ENCODE results near the gene DLL4. TPM values are rescaled to one million over a fixed set of nuclear protein-coding genes. Genes with fewer than 3 reads are reported as not detected.

The DLL4 gene
- total RNA-seq, 1 donor: not detected

GRCh38 chr15:40964634-40965033, 35.5 kb downstream of the DLL4 start:
- H3K4me3 ChIP-seq (ENCODE audit: low read length): no peak overlapping the region
- H3K9me3 ChIP-seq (ENCODE audit: low read depth, low read length): no peaks in the 10 kb centered on the region
- H3K27me3 ChIP-seq (ENCODE audit: insufficient read depth, low read length): no peaks in the 10 kb centered on the region
- H3K4me1 ChIP-seq (ENCODE audit: insufficient read depth, low read length): no peaks in the 10 kb centered on the region

GRCh38 chr15:40968290-40969085, 39.3 kb downstream of the DLL4 start:
- no peak overlapping the region for H3K4me3 ChIP-seq (ENCODE audit: low read length)
- H3K9me3 ChIP-seq (ENCODE audit: low read depth, low read length): no peaks in the 10 kb centered on the region
- no peaks in the 10 kb centered on the region for H3K4me1 ChIP-seq (ENCODE audit: insufficient read depth, low read length)
- H3K27me3 ChIP-seq (ENCODE audit: insufficient read depth, low read length): no peaks in the 10 kb centered on the region

GRCh38 chr15:40969363-40969762, 40.2 kb downstream of the DLL4 start:
- Histone ChIP-seq H3K27me3 (ENCODE audit: insufficient read depth, low read length) (no peaks in the 10 kb centered on the region), H3K4me3 (ENCODE audit: low read length) (no peak overlapping the region), H3K9me3 (ENCODE audit: low read depth, low read length) (no peaks in the 10 kb centered on the region), H3K4me1 (ENCODE audit: insufficient read depth, low read length) (no peaks in the 10 kb centered on the region)

GRCh38 chr15:40974879-40975278, 45.7 kb downstream of the DLL4 start:
- Histone ChIP-seq H3K4me3 (ENCODE audit: low read length) (no peak overlapping the region), H3K9me3 (ENCODE audit: low read depth, low read length) (no peaks in the 10 kb centered on the region), H3K4me1 (ENCODE audit: insufficient read depth, low read length) (no peaks in the 10 kb centered on the region), H3K27me3 (ENCODE audit: insufficient read depth, low read length) (no peaks in the 10 kb centered on the region)

GRCh38 chr15:40976819-40977218, 47.7 kb downstream of the DLL4 start:
- Histone ChIP-seq H3K4me3 (ENCODE audit: low read length) (no peak overlapping the region), H3K4me1 (ENCODE audit: insufficient read depth, low read length) (no peaks in the 10 kb centered on the region), H3K9me3 (ENCODE audit: low read depth, low read length) (no peaks in the 10 kb centered on the region), H3K27me3 (ENCODE audit: insufficient read depth, low read length) (no peaks in the 10 kb centered on the region)

- Histone ChIP-seq H3K27me3 (ENCODE audit: insufficient read depth, low read length) (no peaks in the 10 kb centered on the region), H3K4me3 (ENCODE audit: low read length) (no peak overlapping the region), H3K4me1 (ENCODE audit: insufficient read depth, low read length) (no peaks in the 10 kb centered on the region), H3K9me3 (ENCODE audit: low read depth, low read length) (no peaks in the 10 kb centered on the region)
Observed at GRCh38 chr15:40978141-40978540, 49.0 kb downstream of the DLL4 start.

- H3K4me1 ChIP-seq (ENCODE audit: insufficient read depth, low read length): no peaks in the 10 kb centered on the region
- H3K27me3 ChIP-seq (ENCODE audit: insufficient read depth, low read length): no peaks in the 10 kb centered on the region
- no peaks in the 10 kb centered on the region for H3K9me3 ChIP-seq (ENCODE audit: low read depth, low read length)
- no peak overlapping the region for H3K4me3 ChIP-seq (ENCODE audit: low read length)
Observed at GRCh38 chr15:40978562-40978961, 49.4 kb downstream of the DLL4 start.

GRCh38 chr15:40981186-40981585, 52.0 kb downstream of the DLL4 start:
- Histone ChIP-seq H3K4me1 (ENCODE audit: insufficient read depth, low read length) (no peaks in the 10 kb centered on the region), H3K4me3 (ENCODE audit: low read length) (no peak overlapping the region), H3K9me3 (ENCODE audit: low read depth, low read length) (no peaks in the 10 kb centered on the region), H3K27me3 (ENCODE audit: insufficient read depth, low read length) (no peaks in the 10 kb centered on the region)

GRCh38 chr15:40982855-40983254, 53.7 kb downstream of the DLL4 start:
- Histone ChIP-seq H3K27me3 (ENCODE audit: insufficient read depth, low read length) (no peaks in the 10 kb centered on the region), H3K4me1 (ENCODE audit: insufficient read depth, low read length) (no peaks in the 10 kb centered on the region), H3K4me3 (ENCODE audit: low read length) (no peak overlapping the region), H3K9me3 (ENCODE audit: low read depth, low read length) (no peaks in the 10 kb centered on the region)

- Histone ChIP-seq H3K9me3 (ENCODE audit: low read depth, low read length) (no peaks in the 10 kb centered on the region), H3K27me3 (ENCODE audit: insufficient read depth, low read length) (no peaks in the 10 kb centered on the region), H3K4me1 (ENCODE audit: insufficient read depth, low read length) (no peaks in the 10 kb centered on the region), H3K4me3 (ENCODE audit: low read length) (no peak overlapping the region)
Observed at GRCh38 chr15:40984406-40984805, 55.3 kb downstream of the DLL4 start.

- Histone ChIP-seq H3K27me3 (ENCODE audit: insufficient read depth, low read length) (no peaks in the 10 kb centered on the region), H3K9me3 (ENCODE audit: low read depth, low read length) (no peaks in the 10 kb centered on the region), H3K4me1 (ENCODE audit: insufficient read depth, low read length) (no peaks in the 10 kb centered on the region), H3K4me3 (ENCODE audit: low read length) (no peak overlapping the region)
Observed at GRCh38 chr15:40984964-40985363, 55.8 kb downstream of the DLL4 start.

- H3K9me3 ChIP-seq (ENCODE audit: low read depth, low read length): no peaks in the 10 kb centered on the region
- no peak overlapping the region for H3K4me3 ChIP-seq (ENCODE audit: low read length)
- no peaks in the 10 kb centered on the region for H3K4me1 ChIP-seq (ENCODE audit: insufficient read depth, low read length)
- H3K27me3 ChIP-seq (ENCODE audit: insufficient read depth, low read length): no peaks in the 10 kb centered on the region
Observed at GRCh38 chr15:40985541-40986330, 56.6 kb downstream of the DLL4 start.

GRCh38 chr15:40986820-40987219, 57.7 kb downstream of the DLL4 start:
- Histone ChIP-seq H3K27me3 (ENCODE audit: insufficient read depth, low read length) (no peaks in the 10 kb centered on the region), H3K9me3 (ENCODE audit: low read depth, low read length) (no peaks in the 10 kb centered on the region), H3K4me3 (ENCODE audit: low read length) (no peak overlapping the region), H3K4me1 (ENCODE audit: insufficient read depth, low read length) (no peaks in the 10 kb centered on the region)

- no peak overlapping the region for H3K4me3 ChIP-seq (ENCODE audit: low read length)
- H3K9me3 ChIP-seq (ENCODE audit: low read depth, low read length): no peaks in the 10 kb centered on the region
- no peaks in the 10 kb centered on the region for H3K4me1 ChIP-seq (ENCODE audit: insufficient read depth, low read length)
- H3K27me3 ChIP-seq (ENCODE audit: insufficient read depth, low read length): no peaks in the 10 kb centered on the region
Observed at GRCh38 chr15:40988156-40988555, 59.0 kb downstream of the DLL4 start.
